ENCODE results near the gene DNAAF2. TPM values are rescaled to one million over a fixed set of nuclear protein-coding genes. Genes with fewer than 3 reads are reported as not detected.
A peak's percentile ranks its signal among the peaks of the same experiment; 100 is the strongest.

The DNAAF2 gene
- total and polyA plus RNA-seq, 2 of the 8 experiments (the other 6 are each of a cell fraction or from before 2014, with no cell fraction given) = 12.2 to 30.0 TPM

DNA sequence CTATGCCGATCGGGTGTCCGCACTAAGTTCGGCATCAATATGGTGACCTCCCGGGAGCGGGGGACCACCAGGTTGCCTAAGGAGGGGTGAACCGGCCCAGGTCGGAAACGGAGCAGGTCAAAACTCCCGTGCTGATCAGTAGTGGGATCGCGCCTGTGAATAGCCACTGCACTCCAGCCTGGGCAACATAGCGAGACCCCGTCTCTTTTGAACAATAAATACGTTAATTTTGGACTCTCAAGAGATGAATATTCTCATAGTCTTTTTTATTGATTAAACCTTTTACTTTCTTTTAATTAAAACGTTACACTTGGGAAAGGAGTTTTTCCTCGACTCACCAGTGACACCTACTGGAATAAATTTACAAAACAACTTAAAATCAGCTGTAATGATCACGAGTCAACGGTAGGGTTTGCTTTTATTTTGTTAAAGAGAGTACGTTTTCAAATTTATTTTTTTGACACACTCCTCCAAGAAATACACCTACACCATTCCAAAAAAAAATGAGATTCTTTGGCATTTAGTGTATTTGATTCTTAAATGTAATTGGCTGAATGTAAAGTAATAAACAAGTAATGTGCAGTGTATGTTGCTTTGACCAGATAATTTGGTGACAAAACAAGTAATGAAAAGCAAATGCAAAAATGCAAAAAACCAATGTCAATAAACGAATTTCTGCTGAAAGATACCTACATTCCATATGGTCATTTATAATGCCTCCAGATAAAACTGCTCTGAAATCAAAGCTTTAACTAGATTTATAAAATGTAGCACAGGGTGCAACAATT, 48.2 kb downstream of the DNAAF2 start (continued):
- TF ChIP-seq NRF1 (IDR thresholded peaks at IDR 0.05; ENCODE audit: low read depth, low read length) = no peak
- no peak for TF ChIP-seq CHD2 (IDR thresholded peaks at IDR 0.05; ENCODE audit: low read length)
- TF ChIP-seq CHD1 (IDR thresholded peaks at IDR 0.05; ENCODE audit: low read depth, low read length) = no peak
- TF ChIP-seq, protein P1, sequence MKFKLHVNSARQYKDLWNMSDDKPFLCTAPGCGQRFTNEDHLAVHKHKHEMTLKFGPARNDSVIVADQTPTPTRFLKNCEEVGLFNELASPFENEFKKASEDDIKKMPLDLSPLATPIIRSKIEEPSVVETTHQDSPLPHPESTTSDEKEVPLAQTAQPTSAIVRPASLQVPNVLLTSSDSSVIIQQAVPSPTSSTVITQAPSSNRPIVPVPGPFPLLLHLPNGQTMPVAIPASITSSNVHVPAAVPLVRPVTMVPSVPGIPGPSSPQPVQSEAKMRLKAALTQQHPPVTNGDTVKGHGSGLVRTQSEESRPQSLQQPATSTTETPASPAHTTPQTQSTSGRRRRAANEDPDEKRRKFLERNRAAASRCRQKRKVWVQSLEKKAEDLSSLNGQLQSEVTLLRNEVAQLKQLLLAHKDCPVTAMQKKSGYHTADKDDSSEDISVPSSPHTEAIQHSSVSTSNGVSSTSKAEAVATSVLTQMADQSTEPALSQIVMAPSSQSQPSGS (IDR thresholded peaks at IDR 0.05; ENCODE audit: low read length) = peak; percentile 93
- TF ChIP-seq, protein P2, sequence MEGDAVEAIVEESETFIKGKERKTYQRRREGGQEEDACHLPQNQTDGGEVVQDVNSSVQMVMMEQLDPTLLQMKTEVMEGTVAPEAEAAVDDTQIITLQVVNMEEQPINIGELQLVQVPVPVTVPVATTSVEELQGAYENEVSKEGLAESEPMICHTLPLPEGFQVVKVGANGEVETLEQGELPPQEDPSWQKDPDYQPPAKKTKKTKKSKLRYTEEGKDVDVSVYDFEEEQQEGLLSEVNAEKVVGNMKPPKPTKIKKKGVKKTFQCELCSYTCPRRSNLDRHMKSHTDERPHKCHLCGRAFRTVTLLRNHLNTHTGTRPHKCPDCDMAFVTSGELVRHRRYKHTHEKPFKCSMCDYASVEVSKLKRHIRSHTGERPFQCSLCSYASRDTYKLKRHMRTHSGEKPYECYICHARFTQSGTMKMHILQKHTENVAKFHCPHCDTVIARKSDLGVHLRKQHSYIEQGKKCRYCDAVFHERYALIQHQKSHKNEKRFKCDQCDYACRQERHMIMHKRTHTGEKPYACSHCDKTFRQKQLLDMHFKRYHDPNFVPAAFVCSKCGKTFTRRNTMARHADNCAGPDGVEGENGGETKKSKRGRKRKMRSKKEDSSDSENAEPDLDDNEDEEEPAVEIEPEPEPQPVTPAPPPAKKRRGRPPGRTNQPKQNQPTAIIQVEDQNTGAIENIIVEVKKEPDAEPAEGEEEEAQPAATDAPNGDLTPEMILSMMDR (IDR thresholded peaks at IDR 0.05; ENCODE audit: control extremely low read depth in 1 of 3, insufficient read depth in 1 of 3, low read depth in 1 of 3, low read length in 3 of 3) = peak in 2 of 3 experiments; percentile 76 to 89; a peak in 3 of 4 replicates
- TF ChIP-seq KDM1A (IDR thresholded peaks at IDR 0.05; ENCODE audit: borderline replicate concordance, low read length) = peak; percentile 87; the same call in 1 of the 2 replicates
- TF ChIP-seq SRF (IDR thresholded peaks at IDR 0.05; ENCODE audit: low read depth, low read length) = no peak
- peak; percentile 66 for TF ChIP-seq ASH2L (IDR thresholded peaks at IDR 0.05; ENCODE audit: low read length)
- TF ChIP-seq TBP (IDR thresholded peaks at IDR 0.05; ENCODE audit: low read depth, low read length) = no peak
- no peak for TF ChIP-seq RAD21 (IDR thresholded peaks at IDR 0.05 in 1 of 2, conservative IDR thresholded peaks at IDR 0.05 in 1 of 2; ENCODE audit: low read depth in 2 of 2, low read length in 2 of 2)
- no peak for TF ChIP-seq BCL11A (IDR thresholded peaks at IDR 0.05; ENCODE audit: low read depth in 2 of 2, low read length in 2 of 2)
- TF ChIP-seq, protein P3, sequence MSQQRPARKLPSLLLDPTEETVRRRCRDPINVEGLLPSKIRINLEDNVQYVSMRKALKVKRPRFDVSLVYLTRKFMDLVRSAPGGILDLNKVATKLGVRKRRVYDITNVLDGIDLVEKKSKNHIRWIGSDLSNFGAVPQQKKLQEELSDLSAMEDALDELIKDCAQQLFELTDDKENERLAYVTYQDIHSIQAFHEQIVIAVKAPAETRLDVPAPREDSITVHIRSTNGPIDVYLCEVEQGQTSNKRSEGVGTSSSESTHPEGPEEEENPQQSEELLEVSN (IDR thresholded peaks at IDR 0.05) = no peak
- TF ChIP-seq RXRA (IDR thresholded peaks at IDR 0.05; ENCODE audit: insufficient read depth, low read depth, low read length) = no peak
- TF ChIP-seq EZH2 (IDR thresholded peaks at IDR 0.05; ENCODE audit: low read depth, low read length, severe bottlenecking) = no peak

Measured in H1 (cell line).